WTC11 (cell line): Measurements from ENCODE around the gene ARHGEF38. TPM values are rescaled to one million over a fixed set of nuclear protein-coding genes. Genes with fewer than 3 reads are reported as not detected.

Source experiments
- ATAC-seq: fragments of 200-7000 bp; cut with Tn5 transposase; 2 replicates; pipeline ENCODE4 v1.10.0; 2021; ENCODE audit warnings: mild to moderate bottlenecking, moderate library complexity
- CTCF ChIA-PET: fragments of 300-600 bp; sonication (Branson Sonifier 250); formaldehyde crosslinking; loops from one replicate; lab custom pipeline; 2021; ENCODE audit warnings: antibody characterized with exemption; lab: Charles Lee
- POLR2A ChIA-PET: fragments of 350-600 bp; sonication (Branson Sonifier 250); formaldehyde crosslinking; loops from one replicate; lab custom pipeline; 2021; ENCODE audit warnings: antibody characterized with exemption; lab: Charles Lee
- DNase-seq: peaks from one replicate; pipeline ENCODE4 v3.0.0; 2021; ENCODE audit warnings: low spot score
- H3K27ac Mint-ChIP-seq: 2 replicates; pipeline ENCODE4 v1.8.0; 2021; ENCODE audit warnings: mixed read lengths
- H3K27me3 Mint-ChIP-seq: 2 replicates; pipeline ENCODE4 v1.8.0; 2021; ENCODE audit warnings: low read depth, mild to moderate bottlenecking, moderate library complexity, mixed read lengths
- H3K36me3 Mint-ChIP-seq: 2 replicates; pipeline ENCODE4 v1.8.0; 2021; ENCODE audit warnings: mixed read lengths
- H3K4me1 Mint-ChIP-seq: 2 replicates; pipeline ENCODE4 v1.8.0; 2022; ENCODE audit warnings: mixed read lengths
- H3K4me3 Mint-ChIP-seq: 2 replicates; pipeline ENCODE4 v1.8.0; 2021; ENCODE audit warnings: mild to moderate bottlenecking, moderate library complexity, mixed read lengths
- H3K9me3 Mint-ChIP-seq: 2 replicates; pipeline ENCODE4 v1.8.0; 2021; ENCODE audit warnings: mixed read lengths
- CBFB ChIP-seq: sonication (generic); formaldehyde crosslinking; IDR thresholded peaks from 2 replicates; pipeline ENCODE4 v1.8.1; 2022; ENCODE audit warnings: mild to moderate bottlenecking, low read depth, missing genetic modification reagents
- ESRRA ChIP-seq: sonication (generic); formaldehyde crosslinking; IDR thresholded peaks from 2 replicates; pipeline ENCODE4 v1.8.1; 2022; ENCODE audit warnings: mild to moderate bottlenecking, missing genetic modification reagents, borderline replicate concordance
- FOXK1 ChIP-seq: sonication (generic); formaldehyde crosslinking; IDR thresholded peaks from 2 replicates; pipeline ENCODE4 v1.8.0; 2022; ENCODE audit warnings: mild to moderate bottlenecking, moderate library complexity, missing genetic modification reagents
- NR3C1 ChIP-seq: sonication (generic); formaldehyde crosslinking; conservative IDR thresholded peaks from 2 replicates; pipeline ENCODE4 v1.8.1; 2023; ENCODE audit warnings: low read depth, mild to moderate bottlenecking, missing genetic modification reagents
- RELA ChIP-seq: sonication (generic); formaldehyde crosslinking; IDR thresholded peaks from 2 replicates; pipeline ENCODE4 v1.8.1; 2022; ENCODE audit warnings: missing genetic modification reagents, mild to moderate bottlenecking, borderline replicate concordance
- SMAD4 ChIP-seq: sonication (generic); formaldehyde crosslinking; IDR thresholded peaks from 2 replicates; pipeline ENCODE4 v1.8.0; 2022; ENCODE audit warnings: mild to moderate bottlenecking, missing genetic modification reagents
- TEAD1 ChIP-seq: sonication (generic); formaldehyde crosslinking; IDR thresholded peaks from 2 replicates; pipeline ENCODE4 v1.8.0; 2022; ENCODE audit warnings: mild to moderate bottlenecking, missing genetic modification reagents
- TEAD4 ChIP-seq: sonication (generic); formaldehyde crosslinking; IDR thresholded peaks from 2 replicates; pipeline ENCODE4 v1.8.0; 2022; ENCODE audit warnings: mild to moderate bottlenecking, missing genetic modification reagents
- ZNF232 ChIP-seq: sonication (generic); formaldehyde crosslinking; IDR thresholded peaks from 2 replicates; pipeline ENCODE4 v1.8.0; 2022; ENCODE audit warnings: mild to moderate bottlenecking, missing genetic modification reagents
- ZNF416 ChIP-seq: fragments of 250-450 bp; sonication (Bioruptor Pico); IDR thresholded peaks from 2 replicates; pipeline ENCODE4 v1.9.0; 2021; ENCODE audit warnings: mild to moderate bottlenecking, inconsistent platforms
- total RNA-seq: library from RNA; stranded (reverse); gene quantifications from 3 replicates; pipeline ENCODE4 v1.2.3, GENCODE V29; 2021
- TF ChIP-seq, protein P1 (sequence below): sonication (generic); formaldehyde crosslinking; IDR thresholded peaks from 2 replicates; pipeline ENCODE4 v1.8.0; 2023; ENCODE audit warnings: mild to moderate bottlenecking, missing genetic modification reagents
- TF ChIP-seq, protein P2 (sequence below): sonication (generic); formaldehyde crosslinking; IDR thresholded peaks from 2 replicates; pipeline ENCODE4 v1.8.1; 2023; ENCODE audit warnings: mild to moderate bottlenecking, missing genetic modification reagents, borderline replicate concordance
- TF ChIP-seq, protein P3 (sequence below): sonication (generic); formaldehyde crosslinking; IDR thresholded peaks from 2 replicates; pipeline ENCODE4 v1.8.1; 2022; ENCODE audit warnings: low read depth, mild to moderate bottlenecking, moderate library complexity, missing genetic modification reagents, borderline replicate concordance
- TF ChIP-seq, protein P4 (sequence below): sonication (generic); formaldehyde crosslinking; IDR thresholded peaks from 2 replicates; pipeline ENCODE4 v1.8.1; 2022; ENCODE audit warnings: mild to moderate bottlenecking, missing genetic modification reagents, moderate library complexity, borderline replicate concordance
- TF ChIP-seq, protein P5 (sequence below): fragments of 250-450 bp; sonication (Bioruptor Pico); IDR thresholded peaks from 2 replicates; pipeline ENCODE4 v1.9.0; 2021; ENCODE audit warnings: moderate library complexity, mild to moderate bottlenecking, inconsistent platforms, borderline replicate concordance
- TF ChIP-seq, protein P6 (sequence below): sonication (generic); formaldehyde crosslinking; IDR thresholded peaks from 2 replicates; pipeline ENCODE4 v1.8.1; 2023; ENCODE audit warnings: mild to moderate bottlenecking, moderate library complexity, missing genetic modification reagents
- TF ChIP-seq, protein P7 (sequence below): sonication (generic); formaldehyde crosslinking; IDR thresholded peaks from 2 replicates; pipeline ENCODE4 v1.8.1; 2023; ENCODE audit warnings: mild to moderate bottlenecking, missing genetic modification reagents
- TF ChIP-seq, protein P8 (sequence below): sonication (generic); formaldehyde crosslinking; IDR thresholded peaks from 2 replicates; pipeline ENCODE4 v1.8.1; 2023; ENCODE audit warnings: mild to moderate bottlenecking, missing genetic modification reagents, moderate library complexity
- TF ChIP-seq, protein P9 (sequence below): fragments of 250-450 bp; sonication (Bioruptor Pico); IDR thresholded peaks from 2 replicates; pipeline ENCODE4 v2.1.2; 2022; ENCODE audit warnings: mild to moderate bottlenecking, moderate library complexity

Gene ARHGEF38
- total RNA-seq, 1 experiment from 2014 or later, result not detected

DNA sequence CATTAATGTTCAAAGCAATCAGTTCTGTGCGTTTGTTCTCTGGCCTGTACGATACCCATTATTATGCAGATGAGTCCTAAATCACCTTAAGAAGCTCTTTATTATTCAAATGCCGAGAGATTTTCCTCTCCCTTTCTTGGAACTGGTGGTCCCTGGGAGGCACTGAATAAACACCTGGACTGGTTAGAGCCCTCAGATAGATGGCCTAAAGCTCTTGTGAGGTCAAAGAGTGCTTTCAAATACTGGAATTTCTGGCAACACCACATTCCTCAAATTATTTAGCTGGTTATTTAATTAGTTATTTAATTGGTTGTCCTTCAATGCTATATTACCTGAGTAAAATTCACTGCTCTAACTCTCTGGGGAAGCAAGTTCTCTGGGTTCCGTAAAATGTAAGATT lies 3.0 kb downstream of the ARHGEF38 start:
- Mint-ChIP-seq H3K27me3 (peaks cover 100% of the 10 kb centered on the region), H3K9me3 (no peaks in the 10 kb centered on the region), H3K27ac (no peak overlapping the region), H3K4me1 (peaks cover 16% of the 10 kb centered on the region), H3K36me3 (no peaks in the 10 kb centered on the region), H3K4me3 (no peak overlapping the region)
- DNase-seq, result peak; percentile 30
- peak; percentile 94 for ATAC-seq
- TF ChIP-seq FOXK1 (peak; percentile 64), SMAD4 (CRISPR knock-in tag) (no peak), CBFB (no peak), TEAD1 (peak; percentile 77; the same call in 1 of the 2 replicates)
- TF ChIP-seq, protein P1, sequence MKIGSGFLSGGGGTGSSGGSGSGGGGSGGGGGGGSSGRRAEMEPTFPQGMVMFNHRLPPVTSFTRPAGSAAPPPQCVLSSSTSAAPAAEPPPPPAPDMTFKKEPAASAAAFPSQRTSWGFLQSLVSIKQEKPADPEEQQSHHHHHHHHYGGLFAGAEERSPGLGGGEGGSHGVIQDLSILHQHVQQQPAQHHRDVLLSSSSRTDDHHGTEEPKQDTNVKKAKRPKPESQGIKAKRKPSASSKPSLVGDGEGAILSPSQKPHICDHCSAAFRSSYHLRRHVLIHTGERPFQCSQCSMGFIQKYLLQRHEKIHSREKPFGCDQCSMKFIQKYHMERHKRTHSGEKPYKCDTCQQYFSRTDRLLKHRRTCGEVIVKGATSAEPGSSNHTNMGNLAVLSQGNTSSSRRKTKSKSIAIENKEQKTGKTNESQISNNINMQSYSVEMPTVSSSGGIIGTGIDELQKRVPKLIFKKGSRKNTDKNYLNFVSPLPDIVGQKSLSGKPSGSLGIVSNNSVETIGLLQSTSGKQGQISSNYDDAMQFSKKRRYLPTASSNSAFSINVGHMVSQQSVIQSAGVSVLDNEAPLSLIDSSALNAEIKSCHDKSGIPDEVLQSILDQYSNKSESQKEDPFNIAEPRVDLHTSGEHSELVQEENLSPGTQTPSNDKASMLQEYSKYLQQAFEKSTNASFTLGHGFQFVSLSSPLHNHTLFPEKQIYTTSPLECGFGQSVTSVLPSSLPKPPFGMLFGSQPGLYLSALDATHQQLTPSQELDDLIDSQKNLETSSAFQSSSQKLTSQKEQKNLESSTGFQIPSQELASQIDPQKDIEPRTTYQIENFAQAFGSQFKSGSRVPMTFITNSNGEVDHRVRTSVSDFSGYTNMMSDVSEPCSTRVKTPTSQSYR (CRISPR knock-in tag), result no peak
- CTCF ChIA-PET, result interaction anchor here (0.9 kb wide), 2 partner anchors 35 to 82 kb away, joined by 3 to 4 read pairs; partner anchors contain the start of gene PPA2
- POLR2A ChIA-PET, result interaction anchor here (0.7 kb wide), 1 partner anchor 75 kb away, joined by 4 read pairs; no protein-coding TSS in a partner anchor

DNA sequence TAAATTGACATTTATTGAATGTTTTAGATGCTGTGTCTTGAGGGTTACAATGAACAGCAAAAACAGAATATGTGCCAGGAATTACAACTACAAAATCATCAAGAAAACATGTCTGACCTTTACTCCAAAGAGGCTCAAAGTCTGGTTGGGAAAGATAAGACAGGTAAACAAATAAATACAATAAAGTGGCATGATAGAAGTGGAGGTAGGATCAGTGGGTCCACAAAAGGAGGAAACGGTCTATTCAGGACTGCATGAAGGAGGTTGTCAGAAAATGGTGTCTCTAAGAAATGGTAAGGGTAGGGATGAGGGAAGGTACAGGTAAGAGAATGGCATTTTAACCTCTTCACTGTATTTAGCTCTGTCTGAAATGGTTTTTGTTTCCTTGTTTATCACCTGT lies 3.8 kb downstream of the ARHGEF38 start:
- peaks cover 16% of the 10 kb centered on the region for H3K4me1 Mint-ChIP-seq
- ChIA-PET CTCF (no interaction called here), POLR2A (no interaction called here)
- no peaks in the 10 kb centered on the region for H3K9me3 Mint-ChIP-seq
- no peak for DNase-seq
- ATAC-seq, result no peak
- no peak overlapping the region for H3K4me3 Mint-ChIP-seq
- H3K27ac Mint-ChIP-seq, result no peak overlapping the region
- no peaks in the 10 kb centered on the region for H3K36me3 Mint-ChIP-seq
- peaks cover 100% of the 10 kb centered on the region for H3K27me3 Mint-ChIP-seq
- TF ChIP-seq, protein P2, sequence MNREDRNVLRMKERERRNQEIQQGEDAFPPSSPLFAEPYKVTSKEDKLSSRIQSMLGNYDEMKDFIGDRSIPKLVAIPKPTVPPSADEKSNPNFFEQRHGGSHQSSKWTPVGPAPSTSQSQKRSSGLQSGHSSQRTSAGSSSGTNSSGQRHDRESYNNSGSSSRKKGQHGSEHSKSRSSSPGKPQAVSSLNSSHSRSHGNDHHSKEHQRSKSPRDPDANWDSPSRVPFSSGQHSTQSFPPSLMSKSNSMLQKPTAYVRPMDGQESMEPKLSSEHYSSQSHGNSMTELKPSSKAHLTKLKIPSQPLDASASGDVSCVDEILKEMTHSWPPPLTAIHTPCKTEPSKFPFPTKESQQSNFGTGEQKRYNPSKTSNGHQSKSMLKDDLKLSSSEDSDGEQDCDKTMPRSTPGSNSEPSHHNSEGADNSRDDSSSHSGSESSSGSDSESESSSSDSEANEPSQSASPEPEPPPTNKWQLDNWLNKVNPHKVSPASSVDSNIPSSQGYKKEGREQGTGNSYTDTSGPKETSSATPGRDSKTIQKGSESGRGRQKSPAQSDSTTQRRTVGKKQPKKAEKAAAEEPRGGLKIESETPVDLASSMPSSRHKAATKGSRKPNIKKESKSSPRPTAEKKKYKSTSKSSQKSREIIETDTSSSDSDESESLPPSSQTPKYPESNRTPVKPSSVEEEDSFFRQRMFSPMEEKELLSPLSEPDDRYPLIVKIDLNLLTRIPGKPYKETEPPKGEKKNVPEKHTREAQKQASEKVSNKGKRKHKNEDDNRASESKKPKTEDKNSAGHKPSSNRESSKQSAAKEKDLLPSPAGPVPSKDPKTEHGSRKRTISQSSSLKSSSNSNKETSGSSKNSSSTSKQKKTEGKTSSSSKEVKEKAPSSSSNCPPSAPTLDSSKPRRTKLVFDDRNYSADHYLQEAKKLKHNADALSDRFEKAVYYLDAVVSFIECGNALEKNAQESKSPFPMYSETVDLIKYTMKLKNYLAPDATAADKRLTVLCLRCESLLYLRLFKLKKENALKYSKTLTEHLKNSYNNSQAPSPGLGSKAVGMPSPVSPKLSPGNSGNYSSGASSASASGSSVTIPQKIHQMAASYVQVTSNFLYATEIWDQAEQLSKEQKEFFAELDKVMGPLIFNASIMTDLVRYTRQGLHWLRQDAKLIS, result no peak
- TF ChIP-seq, protein P3, sequence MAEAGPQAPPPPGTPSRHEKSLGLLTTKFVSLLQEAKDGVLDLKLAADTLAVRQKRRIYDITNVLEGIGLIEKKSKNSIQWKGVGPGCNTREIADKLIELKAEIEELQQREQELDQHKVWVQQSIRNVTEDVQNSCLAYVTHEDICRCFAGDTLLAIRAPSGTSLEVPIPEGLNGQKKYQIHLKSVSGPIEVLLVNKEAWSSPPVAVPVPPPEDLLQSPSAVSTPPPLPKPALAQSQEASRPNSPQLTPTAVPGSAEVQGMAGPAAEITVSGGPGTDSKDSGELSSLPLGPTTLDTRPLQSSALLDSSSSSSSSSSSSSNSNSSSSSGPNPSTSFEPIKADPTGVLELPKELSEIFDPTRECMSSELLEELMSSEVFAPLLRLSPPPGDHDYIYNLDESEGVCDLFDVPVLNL (CRISPR knock-in tag), result no peak
- TF ChIP-seq, protein P4, sequence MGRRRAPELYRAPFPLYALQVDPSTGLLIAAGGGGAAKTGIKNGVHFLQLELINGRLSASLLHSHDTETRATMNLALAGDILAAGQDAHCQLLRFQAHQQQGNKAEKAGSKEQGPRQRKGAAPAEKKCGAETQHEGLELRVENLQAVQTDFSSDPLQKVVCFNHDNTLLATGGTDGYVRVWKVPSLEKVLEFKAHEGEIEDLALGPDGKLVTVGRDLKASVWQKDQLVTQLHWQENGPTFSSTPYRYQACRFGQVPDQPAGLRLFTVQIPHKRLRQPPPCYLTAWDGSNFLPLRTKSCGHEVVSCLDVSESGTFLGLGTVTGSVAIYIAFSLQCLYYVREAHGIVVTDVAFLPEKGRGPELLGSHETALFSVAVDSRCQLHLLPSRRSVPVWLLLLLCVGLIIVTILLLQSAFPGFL (CRISPR knock-in tag), result no peak
- no peak for TF ChIP-seq ESRRA (CRISPR knock-in tag)
- TF ChIP-seq, protein P5, sequence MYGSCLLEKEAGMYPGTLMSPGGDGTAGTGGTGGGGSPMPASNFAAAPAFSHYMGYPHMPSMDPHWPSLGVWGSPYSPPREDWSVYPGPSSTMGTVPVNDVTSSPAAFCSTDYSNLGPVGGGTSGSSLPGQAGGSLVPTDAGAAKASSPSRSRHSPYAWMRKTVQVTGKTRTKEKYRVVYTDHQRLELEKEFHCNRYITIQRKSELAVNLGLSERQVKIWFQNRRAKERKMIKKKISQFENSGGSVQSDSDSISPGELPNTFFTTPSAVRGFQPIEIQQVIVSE, result no peak
- TF ChIP-seq, protein P6, sequence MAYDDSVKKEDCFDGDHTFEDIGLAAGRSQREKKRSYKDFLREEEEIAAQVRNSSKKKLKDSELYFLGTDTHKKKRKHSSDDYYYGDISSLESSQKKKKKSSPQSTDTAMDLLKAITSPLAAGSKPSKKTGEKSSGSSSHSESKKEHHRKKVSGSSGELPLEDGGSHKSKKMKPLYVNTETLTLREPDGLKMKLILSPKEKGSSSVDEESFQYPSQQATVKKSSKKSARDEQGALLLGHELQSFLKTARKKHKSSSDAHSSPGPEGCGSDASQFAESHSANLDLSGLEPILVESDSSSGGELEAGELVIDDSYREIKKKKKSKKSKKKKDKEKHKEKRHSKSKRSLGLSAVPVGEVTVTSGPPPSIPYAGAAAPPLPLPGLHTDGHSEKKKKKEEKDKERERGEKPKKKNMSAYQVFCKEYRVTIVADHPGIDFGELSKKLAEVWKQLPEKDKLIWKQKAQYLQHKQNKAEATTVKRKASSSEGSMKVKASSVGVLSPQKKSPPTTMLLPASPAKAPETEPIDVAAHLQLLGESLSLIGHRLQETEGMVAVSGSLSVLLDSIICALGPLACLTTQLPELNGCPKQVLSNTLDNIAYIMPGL (CRISPR knock-in tag), result no peak
- TF ChIP-seq ZNF232 (CRISPR knock-in tag), result no peak
- TF ChIP-seq, protein P7, sequence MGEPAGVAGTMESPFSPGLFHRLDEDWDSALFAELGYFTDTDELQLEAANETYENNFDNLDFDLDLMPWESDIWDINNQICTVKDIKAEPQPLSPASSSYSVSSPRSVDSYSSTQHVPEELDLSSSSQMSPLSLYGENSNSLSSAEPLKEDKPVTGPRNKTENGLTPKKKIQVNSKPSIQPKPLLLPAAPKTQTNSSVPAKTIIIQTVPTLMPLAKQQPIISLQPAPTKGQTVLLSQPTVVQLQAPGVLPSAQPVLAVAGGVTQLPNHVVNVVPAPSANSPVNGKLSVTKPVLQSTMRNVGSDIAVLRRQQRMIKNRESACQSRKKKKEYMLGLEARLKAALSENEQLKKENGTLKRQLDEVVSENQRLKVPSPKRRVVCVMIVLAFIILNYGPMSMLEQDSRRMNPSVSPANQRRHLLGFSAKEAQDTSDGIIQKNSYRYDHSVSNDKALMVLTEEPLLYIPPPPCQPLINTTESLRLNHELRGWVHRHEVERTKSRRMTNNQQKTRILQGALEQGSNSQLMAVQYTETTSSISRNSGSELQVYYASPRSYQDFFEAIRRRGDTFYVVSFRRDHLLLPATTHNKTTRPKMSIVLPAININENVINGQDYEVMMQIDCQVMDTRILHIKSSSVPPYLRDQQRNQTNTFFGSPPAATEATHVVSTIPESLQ (CRISPR knock-in tag), result no peak
- no peak for TF ChIP-seq TEAD4 (CRISPR knock-in tag)
- TF ChIP-seq, protein P8, sequence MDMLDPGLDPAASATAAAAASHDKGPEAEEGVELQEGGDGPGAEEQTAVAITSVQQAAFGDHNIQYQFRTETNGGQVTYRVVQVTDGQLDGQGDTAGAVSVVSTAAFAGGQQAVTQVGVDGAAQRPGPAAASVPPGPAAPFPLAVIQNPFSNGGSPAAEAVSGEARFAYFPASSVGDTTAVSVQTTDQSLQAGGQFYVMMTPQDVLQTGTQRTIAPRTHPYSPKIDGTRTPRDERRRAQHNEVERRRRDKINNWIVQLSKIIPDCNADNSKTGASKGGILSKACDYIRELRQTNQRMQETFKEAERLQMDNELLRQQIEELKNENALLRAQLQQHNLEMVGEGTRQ (CRISPR knock-in tag), result no peak
- no peak for TF ChIP-seq NR3C1 (CRISPR knock-in tag)
- TF ChIP-seq ZNF416 (CRISPR knock-in tag), result no peak
- TF ChIP-seq, protein P9, sequence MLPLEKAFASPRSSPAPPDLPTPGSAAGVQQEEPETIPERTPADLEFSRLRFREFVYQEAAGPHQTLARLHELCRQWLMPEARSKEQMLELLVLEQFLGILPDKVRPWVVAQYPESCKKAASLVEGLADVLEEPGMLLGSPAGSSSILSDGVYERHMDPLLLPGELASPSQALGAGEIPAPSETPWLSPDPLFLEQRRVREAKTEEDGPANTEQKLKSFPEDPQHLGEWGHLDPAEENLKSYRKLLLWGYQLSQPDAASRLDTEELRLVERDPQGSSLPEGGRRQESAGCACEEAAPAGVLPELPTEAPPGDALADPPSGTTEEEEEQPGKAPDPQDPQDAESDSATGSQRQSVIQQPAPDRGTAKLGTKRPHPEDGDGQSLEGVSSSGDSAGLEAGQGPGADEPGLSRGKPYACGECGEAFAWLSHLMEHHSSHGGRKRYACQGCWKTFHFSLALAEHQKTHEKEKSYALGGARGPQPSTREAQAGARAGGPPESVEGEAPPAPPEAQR (CRISPR knock-in tag), result no peak
- no peak for TF ChIP-seq RELA (CRISPR knock-in tag)
